ENCODE measurements around the gene SFTA2. TPM values are rescaled to one million over a fixed set of nuclear protein-coding genes. Genes with fewer than 3 reads are reported as not detected.

Gene SFTA2
- total RNA-seq, 1 experiment from 2014 or later: not detected

- no peak overlapping the region for H4K91ac ChIP-seq (ENCODE audit: insufficient read length, low read depth, low read length)
- no peak overlapping the region for H2BK15ac ChIP-seq (ENCODE audit: low read depth, low read length)
- peaks cover 11% of the 10 kb centered on the region; the same call in 1 of the 2 replicates for H3K79me2 ChIP-seq (ENCODE audit: insufficient read depth, low read length)
- H4K5ac ChIP-seq (ENCODE audit: insufficient read length, low read depth, low read length): no peak overlapping the region
- no peaks in the 10 kb centered on the region for H3K9me3 ChIP-seq (ENCODE audit: control insufficient read depth, low read depth, low read length)
- H3K79me1 ChIP-seq (ENCODE audit: insufficient read depth, low read depth, low read length, poor library complexity, severe bottlenecking): peaks cover 7% of the 10 kb centered on the region
- no peak overlapping the region for H3K14ac ChIP-seq (ENCODE audit: insufficient read depth, low read length)
- DNase-seq: peak; percentile 17
- H4K8ac ChIP-seq (replicated peaks; ENCODE audit: insufficient read length, low read depth, low read length): no peak overlapping the region
- peaks cover 38 to 44% of the 10 kb centered on the region in 2 experiments for H3K4me1 Mint-ChIP-seq
- no peak overlapping the region for H3K56ac ChIP-seq (ENCODE audit: insufficient read length, low read depth, low read length)
- H3K23me2 ChIP-seq (ENCODE audit: insufficient read length, low read depth, low read length, poor library complexity, severe bottlenecking): no peaks in the 10 kb centered on the region
- TF ChIP-seq, protein P1, sequence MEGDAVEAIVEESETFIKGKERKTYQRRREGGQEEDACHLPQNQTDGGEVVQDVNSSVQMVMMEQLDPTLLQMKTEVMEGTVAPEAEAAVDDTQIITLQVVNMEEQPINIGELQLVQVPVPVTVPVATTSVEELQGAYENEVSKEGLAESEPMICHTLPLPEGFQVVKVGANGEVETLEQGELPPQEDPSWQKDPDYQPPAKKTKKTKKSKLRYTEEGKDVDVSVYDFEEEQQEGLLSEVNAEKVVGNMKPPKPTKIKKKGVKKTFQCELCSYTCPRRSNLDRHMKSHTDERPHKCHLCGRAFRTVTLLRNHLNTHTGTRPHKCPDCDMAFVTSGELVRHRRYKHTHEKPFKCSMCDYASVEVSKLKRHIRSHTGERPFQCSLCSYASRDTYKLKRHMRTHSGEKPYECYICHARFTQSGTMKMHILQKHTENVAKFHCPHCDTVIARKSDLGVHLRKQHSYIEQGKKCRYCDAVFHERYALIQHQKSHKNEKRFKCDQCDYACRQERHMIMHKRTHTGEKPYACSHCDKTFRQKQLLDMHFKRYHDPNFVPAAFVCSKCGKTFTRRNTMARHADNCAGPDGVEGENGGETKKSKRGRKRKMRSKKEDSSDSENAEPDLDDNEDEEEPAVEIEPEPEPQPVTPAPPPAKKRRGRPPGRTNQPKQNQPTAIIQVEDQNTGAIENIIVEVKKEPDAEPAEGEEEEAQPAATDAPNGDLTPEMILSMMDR (conservative IDR thresholded peaks at IDR 0.05): no peak
- H3K23ac ChIP-seq (ENCODE audit: insufficient read length, low read depth, low read length): no peak overlapping the region
- no peak overlapping the region for H2BK5ac ChIP-seq (ENCODE audit: insufficient read length, low read length)
- no peaks in the 10 kb centered on the region; the same call in 1 of the 2 replicates for H3K4me1 ChIP-seq (ENCODE audit: insufficient read depth, low read length)
- no peak overlapping the region for H2AK5ac ChIP-seq (ENCODE audit: insufficient read length, low read length)
- no peak overlapping the region for H2BK20ac ChIP-seq (ENCODE audit: low read depth, low read length, poor library complexity, severe bottlenecking)
- H2BK12ac ChIP-seq (ENCODE audit: insufficient read length, low read depth, low read length): no peak overlapping the region
- WGBS (ENCODE audit: extremely low coverage, insufficient read length, low lambda C conversion rate): no CpG with 5 or more reads among the region's 4 CpGs
- no peak overlapping the region for H2AFZ ChIP-seq (ENCODE audit: low read length)
- H3K27ac Mint-ChIP-seq: peak overlapping the region in 1 of 3 experiments; percentile 38; a peak in 2 of 7 replicates
- H3K9me3 Mint-ChIP-seq: no peaks in the 10 kb centered on the region
- H3K9ac ChIP-seq (ENCODE audit: extremely low read depth, insufficient read length, low read length): no peak overlapping the region
- no peak overlapping the region for H3T11ph ChIP-seq (ENCODE audit: low read length)
- H3K18ac ChIP-seq (ENCODE audit: insufficient read length, low read depth, low read length): no peak overlapping the region
- no peaks in the 10 kb centered on the region; the same call in 1 of the 2 replicates for H3K27me3 Mint-ChIP-seq (ENCODE audit: low read depth)
- peaks cover 41 to 81% (median 80%) of the 10 kb centered on the region in 3 experiments for H3K36me3 Mint-ChIP-seq (ENCODE audit: insufficient read depth in 1 of 3, low read depth in 3 of 3)
- H3K4ac ChIP-seq (ENCODE audit: low read depth, low read length): no peak overlapping the region
- H4K20me1 ChIP-seq (ENCODE audit: control insufficient read depth, insufficient read depth, insufficient read length): no peaks in the 10 kb centered on the region
- no peak overlapping the region for H3K4me2 ChIP-seq (ENCODE audit: insufficient read depth, insufficient read length, low read length)
- no peak overlapping the region for H3K4me3 Mint-ChIP-seq
- no peaks in the 10 kb centered on the region for H3K27me3 ChIP-seq (ENCODE audit: insufficient read depth, low read length)
- no peak overlapping the region for H3K27ac ChIP-seq (ENCODE audit: insufficient read length, low read depth, low read length)
- H2BK120ac ChIP-seq (ENCODE audit: low read depth, low read length, poor library complexity, severe bottlenecking): no peak overlapping the region
Observed at GRCh38 chr6:30891450-30891723, 40.6 kb downstream of the SFTA2 start.

All from H9 (cell line).